Endothelial cell of umbilical vein (primary cell): ENCODE results near the gene FBXO5. TPM values are rescaled to one million over a fixed set of nuclear protein-coding genes. Genes with fewer than 3 reads are reported as not detected.

Experiments used
- BruUV-seq: library from RNA; stranded (reverse); fragments of 400-500 nt; replicated peaks from 2 replicates; lab custom pipeline; 2021; lab: Mats Ljungman, UMichigan
- CTCF ChIA-PET: fragments of 300-600, 350-600 bp; sonication (Branson Sonifier 250); formaldehyde crosslinking; loops from one replicate; lab custom pipeline; 2021; ENCODE audit warnings: antibody characterized with exemption, inconsistent platforms; lab: Charles Lee
- POLR2A ChIA-PET: fragments of 300-600, 350-600 bp; sonication (Branson Sonifier 250); formaldehyde crosslinking; loops from one replicate; lab custom pipeline; 2021; ENCODE audit warnings: antibody characterized with exemption, inconsistent platforms; lab: Charles Lee
- DNase-seq: peaks from one replicate; pipeline ENCODE4 v3.0.0-alpha.2; 2011; ENCODE audit warnings: low read depth, low spot score
- FAIRE-seq: peaks from 2 replicates; lab custom pipeline; 2011; peaks lifted over from hg19 to GRCh38; lab: Jason Lieb, UNC
- H2AFZ ChIP-seq: 2 replicates; pipeline ENCODE4 v1.6.0; 2012; ENCODE audit warnings: low read depth, low read length, control low read depth, inconsistent platforms
- H3K27ac ChIP-seq: 2 replicates; pipeline ENCODE4 v1.5.1; 2011; ENCODE audit warnings: low read depth, mild to moderate bottlenecking, control low read depth, low read length, moderate library complexity; ENCODE audit not compliant: insufficient read depth
- H3K27me3 ChIP-seq, 2 experiments: 2 replicates each; pipeline versions ENCODE4 v1.6.0 to v1.6.1; 2011; ENCODE audit warnings: low read length in 2 of 2, mixed read lengths in 1 of 2; ENCODE audit not compliant: control insufficient read depth in 2 of 2, insufficient read depth in 2 of 2
- H3K36me3 ChIP-seq, 2 experiments: 2 replicates in 1 of 2; 3 replicates in 1 of 2; pipeline ENCODE4 v1.5.1; 2011; ENCODE audit warnings: low read length in 2 of 2, mild to moderate bottlenecking in 1 of 2, moderate library complexity in 1 of 2; ENCODE audit not compliant: control insufficient read depth in 2 of 2, insufficient read depth in 2 of 2; ENCODE audit errors: extremely low read depth in 1 of 2
- H3K4me1 ChIP-seq: 3 replicates; pipeline ENCODE4 v1.5.1; 2011; ENCODE audit warnings: mild to moderate bottlenecking, low read length; ENCODE audit not compliant: control insufficient read depth, insufficient read depth; ENCODE audit errors: extremely low read depth
- H3K4me2 ChIP-seq: 2 replicates; pipeline ENCODE4 v1.6.1; 2011; ENCODE audit warnings: low read length, control low read depth, mixed read lengths; ENCODE audit not compliant: insufficient read depth
- H3K4me3 ChIP-seq, 3 experiments: fragments of 200-600 bp in 1 of 3; sonication (generic), shearing (Covaris generic) in 1 of 3; replicated peaks in 1 of 3; 2 replicates each; pipeline ENCODE4 v1.5.1; 2011 to 2016; ENCODE audit warnings: control low read depth in 3 of 3, low read length in 3 of 3, mild to moderate bottlenecking in 2 of 3, inconsistent platforms in 1 of 3, low read depth in 1 of 3, moderate library complexity in 1 of 3; ENCODE audit not compliant: insufficient read depth in 1 of 3
- H3K79me2 ChIP-seq: 2 replicates; pipeline ENCODE4 v1.6.0; 2012; ENCODE audit warnings: low read length, inconsistent platforms; ENCODE audit not compliant: control insufficient read depth, insufficient read depth
- H3K9ac ChIP-seq: replicated peaks from 2 replicates; pipeline ENCODE3; 2011; ENCODE audit warnings: low read length, control low read depth; ENCODE audit not compliant: insufficient read depth; ENCODE audit errors: extremely low read depth
- H3K9me1 ChIP-seq: replicated peaks from 3 replicates; pipeline ENCODE4 v1.6.0; 2011; ENCODE audit warnings: mild to moderate bottlenecking, low read length; ENCODE audit not compliant: control insufficient read depth, insufficient read depth; ENCODE audit errors: extremely low read depth
- H3K9me3 ChIP-seq: replicated peaks from 2 replicates; pipeline ENCODE4 v1.5.1; 2012; ENCODE audit warnings: low read length, inconsistent platforms; ENCODE audit not compliant: control insufficient read depth, insufficient read depth
- H4K20me1 ChIP-seq: replicated peaks from 2 replicates; pipeline ENCODE3; 2011; ENCODE audit warnings: mild to moderate bottlenecking, low read length; ENCODE audit not compliant: control insufficient read depth, insufficient read depth; ENCODE audit errors: extremely low read depth
- CTCF ChIP-seq, 2 donors: IDR thresholded peaks; 1 replicate in 1 of 2; 2 replicates in 1 of 2; pipeline ENCODE4 v1.5.1; 2011; ENCODE audit warnings: low read length in 2 of 2, mild to moderate bottlenecking in 2 of 2, moderate library complexity in 2 of 2, control low read depth in 1 of 2, inconsistent platforms in 1 of 2, low read depth in 1 of 2; ENCODE audit not compliant: insufficient read depth in 1 of 2; ENCODE audit errors: extremely low read depth in 1 of 2
- EZH2 ChIP-seq: IDR thresholded peaks from 2 replicates; pipeline ENCODE4 v1.6.1; 2012; ENCODE audit warnings: borderline replicate concordance, low read depth, mild to moderate bottlenecking, moderate library complexity, low read length, inconsistent platforms; ENCODE audit not compliant: severe bottlenecking
- FOS ChIP-seq: IDR thresholded peaks from 2 replicates; pipeline ENCODE4 v1.6.1; 2011; ENCODE audit warnings: mild to moderate bottlenecking, low read length, moderate library complexity, borderline replicate concordance; ENCODE audit not compliant: insufficient read depth
- GATA2 ChIP-seq: IDR thresholded peaks from 2 replicates; pipeline ENCODE4 v1.7.0; 2011; ENCODE audit warnings: low read depth, mild to moderate bottlenecking, moderate library complexity, mixed read lengths, low read length; ENCODE audit not compliant: insufficient read length, insufficient read depth
- JUN ChIP-seq: IDR thresholded peaks from 2 replicates; pipeline ENCODE4 v1.6.1; 2011; ENCODE audit warnings: borderline replicate concordance, low read depth; ENCODE audit not compliant: insufficient read length, insufficient read depth
- MAX ChIP-seq: IDR thresholded peaks from 2 replicates; pipeline ENCODE4 v1.6.1; 2011; ENCODE audit not compliant: insufficient read depth, insufficient read length
- MYC ChIP-seq: IDR thresholded peaks from one replicate; pipeline ENCODE4 v1.6.1; 2011; ENCODE audit warnings: mild to moderate bottlenecking, low read depth, low read length
- POLR2A ChIP-seq: IDR thresholded peaks from 2 replicates; pipeline ENCODE4 v1.6.1; 2012; ENCODE audit warnings: low read depth, mild to moderate bottlenecking, control low read depth, low read length
- POLR2AphosphoS5 ChIP-seq: IDR thresholded peaks from 2 replicates; pipeline ENCODE4 v1.6.1; 2012; ENCODE audit warnings: low read depth, mild to moderate bottlenecking, control low read depth, low read length, moderate library complexity; ENCODE audit not compliant: insufficient read depth
- dilution Hi-C: fragments of 300-500 bp; cut with MboI; formaldehyde crosslinking; loops from one replicate; pipeline ENCODE4 v1.15.0; 2019; ENCODE audit warnings: low sequenced_read_pairs; ENCODE audit not compliant: extremely low pct_ligation_motif_present
- intact Hi-C: fragments of 100-400 bp; cut with micrococcal nuclease; formaldehyde crosslinking; loops from one replicate; pipeline ENCODE4 v1.10.0; 2022
- polyA plus RNA-seq, 4 experiments: library from polyadenylated mRNA; depleted of rRNA in 3 of 4; stranded (reverse) in 3 of 4; unstranded in 1 of 4; fragments of >200 nt; gene quantifications; 2 replicates each; pipeline versions ENCODE4 v1.2.1 to v1.2.3, GENCODE V29; 2011 to 2012; ENCODE audit warnings: missing spikeins in 1 of 4
- total RNA-seq: library from RNA; stranded (reverse); gene quantifications from 2 replicates; pipeline ENCODE4 v1.2.3, GENCODE V29; 2021

FBXO5 gene
- total and polyA plus RNA-seq, 2 donors (not counting 3 experiments of a cell fraction or from before 2014, with no cell fraction given) = 6.1 to 27.1 TPM

GRCh38 chr6:152932865-152933264 lies 50.0 kb downstream of the FBXO5 start:
- H2AFZ ChIP-seq = no peak overlapping the region
- no peaks in the 10 kb centered on the region for H3K9me3 ChIP-seq
- TF ChIP-seq POLR2A (no peak), GATA2 (no peak), MYC (no peak), CTCF (IDR thresholded peaks at IDR 0.05; ENCODE audit: extremely low read depth in 1 of 2, insufficient read depth in 1 of 2, low read depth in 1 of 2, low read length in 2 of 2) (no peak), EZH2 (no peak), POLR2AphosphoS5 (no peak), JUN (no peak), MAX (no peak), FOS (no peak)
- no peaks in the 10 kb centered on the region for H4K20me1 ChIP-seq
- H3K79me2 ChIP-seq = no peaks in the 10 kb centered on the region
- CTCF ChIA-PET = interaction anchor here (1.0 to 1.4 kb wide), 2 partner anchors 15 to 21 kb away, joined by 3 read pairs; no protein-coding TSS in a partner anchor
- no peak overlapping the region for H3K4me2 ChIP-seq
- H3K9me1 ChIP-seq = no peaks in the 10 kb centered on the region
- H3K9ac ChIP-seq = no peak overlapping the region
- no peak overlapping the region for H3K4me3 ChIP-seq
- intact Hi-C loops (no loop called here), dilution Hi-C loops (no loop called here)
- DNase-seq = no peak
- peaks cover 4% of the 10 kb centered on the region for H3K4me1 ChIP-seq
- H3K27ac ChIP-seq = no peak overlapping the region
- no peak for FAIRE-seq
- no peaks in the 10 kb centered on the region for H3K36me3 ChIP-seq
- POLR2A ChIA-PET = no interaction called here
- no TSS peak for BruUV-seq
- H3K27me3 ChIP-seq = no peaks in the 10 kb centered on the region
